HG02938 (cell line): ENCODE measurements around the gene YY1.
"Not testable (repeated sequence)": the region's sequence is repeated elsewhere in the genome, so short reads cannot be mapped to it uniquely, and the experiment has no call there.

ENCODE experiments used
- ATAC-seq: cut with Tn5 transposase; IDR thresholded peaks from one replicate; pipeline ENCODE4 v1.9.1; 2021; ENCODE audit warnings: mild to moderate bottlenecking, moderate library complexity; ENCODE audit not compliant: unreplicated experiment

Gene YY1

DNA sequence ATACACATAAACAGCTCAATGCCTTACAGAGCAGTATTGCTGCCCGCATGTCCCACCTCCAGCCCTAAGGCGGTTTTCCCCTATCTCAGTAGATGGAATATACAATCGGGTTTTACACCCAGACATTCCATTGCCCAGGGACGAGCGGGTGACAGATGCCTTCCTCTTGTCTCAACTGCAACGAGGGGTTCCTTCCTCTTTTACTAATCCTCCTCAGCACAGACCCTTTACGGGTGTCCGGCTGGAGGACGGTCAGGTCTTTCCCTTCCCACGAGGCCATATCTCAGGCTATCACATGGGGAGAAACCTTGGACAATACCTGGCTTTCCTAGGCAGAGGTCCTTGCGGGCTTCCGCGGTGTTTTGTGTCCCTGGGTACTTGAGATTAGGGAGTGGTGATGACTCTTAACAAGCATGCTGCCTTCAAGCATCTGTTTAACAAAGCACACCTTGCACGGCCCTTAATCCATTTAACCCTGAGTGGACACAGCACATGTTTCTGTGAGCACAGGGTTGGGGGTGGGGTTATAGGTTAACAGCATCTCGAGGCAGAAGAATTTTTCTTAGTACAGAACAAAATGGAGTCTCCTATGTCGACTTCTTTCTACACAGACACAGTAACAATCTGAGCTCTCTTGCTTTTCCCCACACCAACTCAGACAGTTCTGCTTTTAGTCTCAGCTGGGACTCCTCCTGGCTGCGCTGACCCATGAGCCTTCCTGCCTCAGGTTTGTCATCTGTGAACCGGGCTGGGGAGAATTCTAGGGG, 73.3 kb downstream of the YY1 start:
- not testable (repeated sequence) for ATAC-seq

DNA sequence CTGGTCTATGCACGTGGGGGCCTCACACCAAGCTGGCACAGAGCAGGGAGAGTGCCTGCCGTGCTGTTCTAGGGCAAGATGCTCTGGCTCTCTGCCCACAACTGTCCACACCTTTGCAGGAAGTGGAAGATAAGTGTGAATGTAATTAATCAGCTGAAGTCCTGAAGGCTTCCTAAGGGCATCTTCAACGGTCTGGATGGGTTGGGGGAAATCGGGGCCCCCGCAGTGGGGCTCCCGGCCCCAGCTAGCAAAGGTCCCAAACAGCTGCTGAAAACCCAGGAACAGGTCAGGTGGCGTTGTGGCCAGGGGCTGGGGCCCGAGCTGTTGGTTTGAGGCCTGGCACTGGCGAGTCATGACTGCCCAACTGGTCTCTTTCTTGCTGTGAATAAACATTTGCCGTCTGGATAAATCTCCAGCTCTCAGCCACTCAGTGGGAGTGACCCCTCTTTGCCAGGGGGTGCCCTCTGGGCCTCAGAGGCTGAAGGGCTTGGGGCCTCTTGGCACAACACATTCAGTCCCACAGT, 74.0 kb downstream of the YY1 start:
- no peak for ATAC-seq

GRCh38 chr14:100313464-100314230, 74.7 kb downstream of the YY1 start:
- ATAC-seq = no peak

DNA sequence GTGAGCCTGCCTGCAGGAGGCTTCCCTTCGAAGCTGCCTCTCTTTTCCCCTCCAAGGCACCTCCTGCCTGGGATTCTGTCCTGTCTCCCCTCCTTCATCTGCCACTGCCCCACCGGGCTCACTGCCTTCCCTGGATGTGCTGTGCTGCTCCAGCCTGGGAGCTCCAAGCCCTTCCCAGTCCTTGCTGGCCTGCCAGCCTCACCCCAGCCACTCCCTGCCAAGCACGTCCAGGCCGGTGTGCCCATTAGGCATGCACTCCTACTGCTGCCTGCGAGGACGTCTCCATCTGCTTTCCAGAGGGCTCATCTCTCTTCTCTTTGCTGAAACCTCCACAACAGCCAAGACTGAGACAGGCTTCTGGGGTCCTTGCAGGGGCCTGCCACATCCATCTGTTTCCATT, 75.8 kb downstream of the YY1 start:
- no peak for ATAC-seq

GRCh38 chr14:100317389-100317788, 78.4 kb downstream of the YY1 start:
- no peak for ATAC-seq

- peak; percentile 75 for ATAC-seq
These were observed 79.2 kb downstream of the YY1 start for GRCh38 chr14:100317912-100318808.

GRCh38 chr14:100320157-100320856, 81.4 kb downstream of the YY1 start:
- ATAC-seq = no peak

DNA sequence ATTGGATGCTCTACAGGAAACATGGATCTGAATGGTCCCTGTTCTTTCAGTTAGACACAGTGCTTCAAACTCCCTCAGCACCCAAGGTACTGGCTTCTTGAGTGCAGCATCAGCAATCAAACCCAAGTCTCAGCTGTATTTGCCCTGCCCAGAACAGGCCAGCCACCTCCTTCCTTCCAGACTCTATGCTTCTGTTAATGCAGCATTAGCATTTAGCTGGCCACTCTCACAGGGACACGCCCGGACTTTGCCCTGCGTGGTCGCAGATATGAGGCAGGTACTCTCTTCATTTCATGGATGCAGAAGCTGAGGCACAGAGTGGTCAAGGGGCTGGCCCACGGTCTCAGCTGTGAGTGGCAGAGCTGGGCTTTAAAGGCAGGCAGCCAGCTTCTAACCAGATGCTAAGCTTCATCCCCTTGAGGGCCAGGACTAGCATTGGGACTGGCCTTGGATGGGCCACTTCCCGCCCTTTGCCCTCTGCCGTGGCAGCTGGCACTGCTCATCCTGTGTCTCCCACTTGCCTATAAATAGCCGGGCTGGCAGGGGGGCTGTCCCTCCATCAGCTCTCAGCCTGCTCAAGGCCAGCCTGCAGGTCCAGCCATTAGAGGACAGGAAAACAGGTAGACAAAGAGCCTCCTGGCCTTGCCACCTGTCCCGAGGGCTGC, 82.7 kb downstream of the YY1 start:
- no peak for ATAC-seq

- no peak for ATAC-seq
These were observed 83.4 kb downstream of the YY1 start for GRCh38 chr14:100322138-100322957.

DNA sequence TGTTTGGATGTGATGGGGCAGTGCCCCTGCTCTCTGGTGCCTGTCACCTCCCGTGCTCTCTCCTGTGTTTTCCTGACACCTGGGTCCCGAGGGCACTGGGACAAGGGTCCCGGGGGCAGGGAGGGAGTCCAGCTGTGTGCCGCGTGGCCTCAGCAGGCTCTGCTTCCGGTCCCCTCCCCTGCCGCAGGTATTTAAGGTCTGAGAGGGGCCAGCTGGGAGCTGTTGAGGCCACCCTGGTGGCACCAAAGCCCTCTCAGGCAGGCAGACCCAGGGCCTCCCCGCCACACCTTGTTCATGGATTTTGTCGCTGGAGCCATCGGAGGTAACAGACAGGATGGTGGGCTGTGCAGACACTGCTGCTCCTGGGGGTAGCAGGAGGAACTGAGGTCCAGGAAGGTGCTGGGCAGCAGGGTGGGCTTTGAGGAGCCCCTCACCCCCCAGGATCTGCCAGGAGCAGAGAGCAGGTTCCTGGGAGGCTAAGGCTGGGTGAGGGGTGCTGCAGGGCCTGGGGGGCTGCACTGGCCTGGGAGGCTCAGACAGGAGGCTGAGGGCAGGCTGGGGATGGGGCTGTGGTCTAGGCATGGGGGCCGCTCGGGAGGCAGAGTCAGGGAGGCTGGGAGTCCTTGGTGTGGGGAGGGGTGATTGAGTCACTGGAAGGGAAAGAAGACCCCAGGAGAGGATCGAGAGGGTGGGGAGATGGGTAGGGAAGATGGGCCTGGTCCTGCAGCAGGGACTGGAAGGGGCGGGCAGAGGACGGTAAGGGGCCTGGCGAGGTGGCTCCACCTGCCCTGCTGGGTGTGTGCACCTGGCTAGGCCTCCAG, 84.4 kb downstream of the YY1 start, which contains the start of gene SLC25A47:
SLC25A47 (plus strand) TSS at position 219 of the 821 bp plus-strand sequence; CDS start at position 295, 76 bp downstream.
- ATAC-seq = no peak

DNA sequence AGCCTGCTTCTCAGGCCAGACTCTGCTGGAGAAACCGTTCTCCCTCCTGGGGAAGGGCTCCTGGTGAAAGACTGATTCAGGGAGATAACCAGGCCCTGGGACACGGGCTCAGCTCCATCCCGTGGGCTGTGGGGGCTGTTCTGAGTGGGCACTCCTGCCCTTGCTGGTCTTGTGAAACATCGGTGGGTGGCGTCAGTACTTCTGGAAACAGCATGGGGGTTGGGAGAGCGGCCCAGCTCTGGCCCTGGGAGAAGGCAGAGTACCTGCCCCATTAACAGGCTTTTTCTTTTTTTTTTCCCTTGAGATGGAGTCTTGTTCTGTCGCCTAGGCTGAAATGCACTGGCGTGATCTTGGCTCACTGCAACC, 85.0 kb downstream of the YY1 start:
- ATAC-seq = no peak

DNA sequence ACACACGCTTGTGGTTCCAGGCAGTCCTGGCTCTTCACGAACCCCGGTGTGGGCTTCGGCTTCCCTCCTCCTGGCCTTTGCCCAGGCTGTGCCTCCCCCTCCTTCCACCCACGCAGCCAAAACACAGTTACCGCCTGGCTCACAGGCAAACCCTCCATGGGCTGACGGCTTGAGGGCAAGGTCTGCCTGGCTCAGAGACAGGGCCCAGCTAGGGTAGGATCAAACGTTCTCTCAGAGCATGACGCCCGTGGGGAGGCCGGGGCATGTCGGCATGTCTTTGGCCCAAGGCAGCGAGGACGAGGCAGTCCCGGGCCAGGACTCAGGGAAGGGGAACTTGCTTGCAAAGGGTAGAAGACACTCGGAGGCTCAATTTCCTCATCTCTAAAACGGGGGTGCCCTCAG, 86.3 kb downstream of the YY1 start:
- no peak for ATAC-seq

GRCh38 chr14:100325958-100326357, 87.0 kb downstream of the YY1 start:
- ATAC-seq = no peak

DNA sequence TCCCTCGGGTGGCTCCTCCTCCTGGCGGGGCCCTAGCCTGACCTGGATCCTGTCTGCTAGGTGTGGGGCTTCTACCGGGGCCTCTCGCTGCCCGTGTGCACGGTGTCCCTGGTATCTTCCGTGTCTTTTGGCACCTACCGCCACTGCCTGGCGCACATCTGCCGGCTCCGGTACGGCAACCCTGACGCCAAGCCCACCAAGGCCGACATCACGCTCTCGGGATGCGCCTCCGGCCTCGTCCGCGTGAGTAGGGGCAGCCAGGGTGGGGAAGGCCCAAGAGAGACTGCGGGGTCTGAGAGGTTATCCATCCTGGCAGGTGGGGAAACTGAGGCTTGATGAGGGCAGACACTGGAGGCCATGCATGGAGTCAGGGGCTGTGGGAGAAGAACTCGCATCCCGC, 88.2 kb downstream of the YY1 start:
- ATAC-seq = no peak

DNA sequence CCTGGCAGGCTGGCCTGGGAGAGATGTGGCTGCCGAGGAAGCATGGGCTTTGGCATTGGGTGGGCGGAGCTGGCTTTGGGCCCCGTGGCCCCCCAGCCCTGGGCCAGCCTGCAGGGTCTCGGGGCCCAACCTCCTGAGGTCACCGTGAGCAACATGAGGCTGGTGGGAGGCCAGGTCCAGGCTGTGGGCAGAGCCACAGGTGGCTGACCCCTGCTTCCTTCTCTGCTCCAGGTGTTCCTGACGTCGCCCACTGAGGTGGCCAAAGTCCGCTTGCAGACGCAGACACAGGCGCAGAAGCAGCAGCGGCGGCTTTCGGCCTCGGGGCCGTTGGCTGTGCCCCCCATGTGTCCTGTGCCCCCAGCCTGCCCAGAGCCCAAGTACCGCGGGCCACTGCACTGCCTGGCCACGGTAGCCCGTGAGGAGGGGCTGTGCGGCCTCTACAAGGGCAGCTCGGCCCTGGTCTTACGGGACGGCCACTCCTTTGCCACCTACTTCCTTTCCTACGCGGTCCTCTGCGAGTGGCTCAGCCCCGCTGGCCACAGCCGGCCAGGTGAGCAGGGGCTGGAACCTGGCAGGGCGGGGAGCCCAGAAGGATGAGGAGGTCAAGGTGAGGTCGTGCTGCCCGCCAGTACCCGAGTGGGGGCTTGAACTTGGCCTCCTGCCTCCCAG, 89.7 kb downstream of the YY1 start:
- no peak for ATAC-seq

- no peak for ATAC-seq
These were observed 90.5 kb downstream of the YY1 start for GRCh38 chr14:100329233-100330006.

- ATAC-seq = no peak
These were observed 91.0 kb downstream of the YY1 start for GRCh38 chr14:100330007-100330344.
